Measurements from ENCODE around the gene ADD3. TPM values are rescaled to one million over a fixed set of nuclear protein-coding genes. Genes with fewer than 3 reads are reported as not detected.
"Not testable (repeated sequence)": the region's sequence is repeated elsewhere in the genome, so short reads cannot be mapped to it uniquely, and the experiment has no call there.

Gene ADD3
- total RNA-seq, 1 donor from 2014 or later: 401 TPM

GRCh38 chr10:110110338-110110737 is 102.6 kb downstream of the ADD3 start:
- no peak for DNase-seq

DNA sequence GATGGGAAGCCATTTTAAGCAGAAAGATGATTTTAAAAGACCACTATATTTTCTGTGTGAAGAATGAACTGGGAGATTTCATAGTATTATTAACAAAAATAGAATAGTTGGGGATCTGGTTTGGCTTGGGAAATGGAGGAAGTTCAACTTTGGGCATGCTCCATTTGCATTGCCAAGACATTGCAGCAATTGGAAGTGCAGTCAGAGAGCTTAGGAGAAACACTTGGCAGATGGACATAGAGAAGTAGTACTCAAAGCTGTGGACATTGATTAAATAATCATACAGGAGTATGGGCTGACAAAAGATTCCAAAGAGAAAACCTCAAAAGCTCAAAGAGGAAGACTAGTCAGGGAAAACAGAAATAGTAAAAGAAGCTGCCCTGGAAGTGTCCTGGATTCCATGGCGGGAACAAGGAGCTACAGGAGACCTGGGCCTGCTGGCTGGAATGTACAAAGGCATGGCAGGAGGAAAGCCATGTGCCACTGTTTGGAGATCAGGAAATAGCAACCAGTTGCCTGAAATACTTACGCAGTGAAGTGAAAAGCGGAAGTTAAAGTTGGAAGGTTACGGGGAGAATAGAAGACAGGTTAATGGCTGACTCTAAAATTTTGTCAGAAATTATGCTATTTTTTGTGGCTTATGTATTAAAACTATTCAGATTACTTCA is 106.0 kb downstream of the ADD3 start:
- DNase-seq: no peak

GRCh38 chr10:110114668-110115067 is 106.9 kb downstream of the ADD3 start:
- DNase-seq: not testable (repeated sequence)

- DNase-seq: no peak
Observed at GRCh38 chr10:110115784-110116520, 108.2 kb downstream of the ADD3 start.

- no peak for DNase-seq
Observed at GRCh38 chr10:110118891-110119621, 111.3 kb downstream of the ADD3 start.

- no peak for DNase-seq
Observed at GRCh38 chr10:110123594-110123993, 115.8 kb downstream of the ADD3 start.

- DNase-seq: no peak
Observed at GRCh38 chr10:110129490-110129889, 121.7 kb downstream of the ADD3 start.

DNA sequence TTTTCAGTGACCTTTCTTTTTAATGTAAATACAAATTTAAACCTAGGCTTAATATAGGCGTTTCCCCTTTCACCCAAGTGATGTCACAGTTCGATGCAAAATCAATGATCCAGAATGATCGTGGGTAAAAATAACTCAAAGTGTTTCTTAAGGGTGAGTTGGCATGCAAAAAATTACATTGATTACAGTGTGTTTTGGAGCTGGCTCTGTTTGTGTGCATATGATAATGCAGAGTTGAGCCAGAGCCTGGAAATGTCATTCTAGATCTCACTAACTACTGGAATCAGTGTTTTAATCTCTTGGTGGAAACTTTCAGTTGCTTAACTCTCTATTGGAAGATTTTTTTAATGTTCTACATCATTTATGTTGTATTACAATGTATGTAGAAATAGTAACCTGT is 127.1 kb downstream of the ADD3 start:
- DNase-seq: no peak

DNA sequence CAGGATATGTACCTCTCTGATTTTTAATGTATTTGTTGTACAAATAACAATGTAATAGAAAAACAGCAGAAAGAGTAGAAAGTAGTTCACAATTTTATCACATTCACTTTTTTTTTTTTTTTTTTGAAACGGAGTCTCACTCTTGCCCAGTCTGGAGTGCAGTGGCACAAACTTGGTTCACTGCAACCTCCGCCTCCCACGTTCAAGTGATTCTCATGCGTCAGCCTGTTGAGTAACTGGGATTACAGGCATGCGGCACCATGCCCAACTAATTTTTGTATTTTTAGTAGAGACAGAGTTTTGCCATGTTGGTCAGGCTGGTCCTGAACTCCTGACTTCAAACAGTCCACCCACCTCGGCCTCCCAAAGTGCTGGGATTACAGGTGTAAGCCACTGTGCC is 128.1 kb downstream of the ADD3 start:
- not testable (repeated sequence) for DNase-seq

GRCh38 chr10:110137142-110137545 is 129.4 kb downstream of the ADD3 start:
- DNase-seq: peak; percentile 80

GRCh38 chr10:110138197-110138812 is 130.5 kb downstream of the ADD3 start:
- peak; percentile 75 for DNase-seq

- DNase-seq: peak; percentile 75
Observed at GRCh38 chr10:110141185-110141584, 133.4 kb downstream of the ADD3 start.

- DNase-seq: peak; percentile 3
Observed at GRCh38 chr10:110141871-110142635, 134.3 kb downstream of the ADD3 start.

GRCh38 chr10:110142965-110143364 is 135.2 kb downstream of the ADD3 start:
- no peak for DNase-seq

GRCh38 chr10:110144507-110144906 is 136.7 kb downstream of the ADD3 start:
- DNase-seq: no peak

GRCh38 chr10:110147961-110148360 is 140.2 kb downstream of the ADD3 start:
- DNase-seq: no peak

DNA sequence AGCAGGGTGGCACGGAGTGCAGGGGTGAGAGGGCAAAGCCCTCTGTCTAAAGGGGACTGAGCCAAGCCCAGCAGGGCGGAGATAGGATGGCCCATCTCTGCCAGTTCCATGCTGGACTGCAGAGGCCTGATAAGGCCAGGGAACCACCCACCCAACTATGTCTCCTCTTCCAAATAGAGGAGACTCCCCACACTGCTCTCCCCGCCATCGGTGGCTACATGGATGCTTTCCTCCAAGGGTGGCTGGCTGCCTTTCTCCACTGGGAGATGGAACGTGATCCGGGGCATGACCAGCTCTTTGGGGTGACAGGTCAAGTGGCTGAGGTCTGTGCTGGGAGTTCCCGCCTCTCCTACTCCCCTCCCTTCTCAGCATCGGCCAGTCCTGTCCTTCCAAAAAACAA is 141.5 kb downstream of the ADD3 start:
- DNase-seq: no peak

- no peak for DNase-seq
Observed at GRCh38 chr10:110150046-110150445, 142.3 kb downstream of the ADD3 start.

DNA sequence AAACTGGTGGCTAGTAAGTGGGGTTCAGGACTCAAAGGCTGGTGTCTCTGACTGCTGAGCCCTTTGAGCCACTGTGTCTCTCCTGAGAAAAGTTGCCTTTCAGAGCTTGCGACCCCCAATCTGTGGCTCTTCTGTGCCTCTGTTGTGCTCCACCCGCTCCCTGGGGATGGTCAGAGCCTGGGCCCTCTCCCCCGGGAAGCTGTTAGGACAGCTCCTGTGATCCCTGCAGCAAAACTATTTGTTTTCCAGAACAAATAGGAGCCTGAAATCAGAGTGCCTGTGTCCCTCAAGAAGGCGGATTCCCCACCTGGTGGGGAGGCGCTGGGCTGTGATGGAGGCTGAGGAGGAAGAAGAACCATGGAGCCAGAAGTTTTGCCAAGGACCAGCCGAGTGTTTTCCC is 143.2 kb downstream of the ADD3 start:
- no peak for DNase-seq

- DNase-seq: no peak
Observed at GRCh38 chr10:110151467-110151866, 143.7 kb downstream of the ADD3 start.

DNA sequence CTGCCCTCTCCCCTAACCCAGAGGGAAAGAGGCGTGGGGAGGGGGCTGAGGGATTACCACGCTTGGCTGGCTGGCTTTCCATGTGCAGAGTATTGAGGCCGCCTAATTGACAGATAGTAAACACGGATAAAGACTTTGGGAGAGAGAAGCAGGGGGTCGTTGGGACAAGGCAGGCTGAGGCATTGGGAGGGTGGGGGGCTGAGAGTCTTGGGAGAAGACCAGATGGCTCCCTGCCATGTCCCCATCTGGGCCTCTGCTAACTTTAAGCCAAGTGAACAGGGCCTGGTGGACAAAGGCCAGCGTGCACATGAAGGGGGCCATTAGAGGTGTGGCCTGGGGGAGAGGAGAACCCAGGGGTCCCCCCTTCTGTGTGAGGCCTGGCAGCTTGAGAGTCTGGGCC is 144.2 kb downstream of the ADD3 start:
- DNase-seq: no peak

GRCh38 chr10:110153396-110153795 is 145.6 kb downstream of the ADD3 start:
- no peak for DNase-seq
